Neural crest cell (in vitro differentiated cells): ENCODE data around the gene TRAF1. TPM values are rescaled to one million over a fixed set of nuclear protein-coding genes. Genes with fewer than 3 reads are reported as not detected.
A peak's percentile ranks its signal among the peaks of the same experiment; 100 is the strongest.

ENCODE experiments used
- DNase-seq: peaks from one replicate; pipeline ENCODE4 v3.0.0; 2021; ENCODE audit warnings: low read depth, mixed read lengths, low spot score
- H3K27ac Mint-ChIP-seq: one replicate; pipeline ENCODE4 v1.8.0; 2021; ENCODE audit warnings: mild to moderate bottlenecking, mixed read lengths; ENCODE audit not compliant: unreplicated experiment
- H3K27me3 Mint-ChIP-seq: 2 replicates; pipeline ENCODE4 v1.8.0; 2021; ENCODE audit warnings: low read depth, mild to moderate bottlenecking, mixed read lengths
- H3K36me3 Mint-ChIP-seq: 2 replicates; pipeline ENCODE4 v1.8.0; 2021; ENCODE audit warnings: low read depth, mild to moderate bottlenecking, mixed read lengths
- H3K4me1 Mint-ChIP-seq: 2 replicates; pipeline ENCODE4 v1.8.0; 2021; ENCODE audit warnings: mixed read lengths
- H3K4me3 Mint-ChIP-seq: one replicate; pipeline ENCODE4 v1.8.0; 2021; ENCODE audit warnings: mild to moderate bottlenecking, mixed read lengths
- H3K9me3 Mint-ChIP-seq: 2 replicates; pipeline ENCODE4 v1.8.0; 2021; ENCODE audit warnings: mixed read lengths
- CTCF ChIP-seq: fragments of 200-600 bp; sonication (generic); conservative IDR thresholded peaks from 2 replicates; pipeline ENCODE4 v1.5.0; 2021; ENCODE audit warnings: antibody characterized with exemption, mild to moderate bottlenecking
- total RNA-seq: library from RNA; stranded (reverse); gene quantifications from 2 replicates; pipeline ENCODE4 v1.2.1, GENCODE V29; 2021

TRAF1 gene
- total RNA-seq, 1 donor from 2014 or later = 3.8 TPM

- Mint-ChIP-seq H3K36me3 (peaks cover 1% of the 10 kb centered on the region), H3K4me1 (peaks cover 46% of the 10 kb centered on the region), H3K27ac (peak overlapping the region; percentile 76), H3K9me3 (no peaks in the 10 kb centered on the region), H3K27me3 (no peaks in the 10 kb centered on the region), H3K4me3 (no peak overlapping the region)
- DNase-seq = no peak
- no peak for TF ChIP-seq CTCF
Measured at GRCh38 chr9:120921661-120922181, 4.9 kb downstream of the TRAF1 start.

GRCh38 chr9:120920806-120921178, 5.8 kb downstream of the TRAF1 start:
- TF ChIP-seq CTCF = no peak
- H3K4me1 Mint-ChIP-seq = peaks cover 51% of the 10 kb centered on the region
- no peak overlapping the region for H3K4me3 Mint-ChIP-seq
- no peak for DNase-seq
- H3K36me3 Mint-ChIP-seq = peaks cover 2% of the 10 kb centered on the region
- no peak overlapping the region for H3K27ac Mint-ChIP-seq
- no peaks in the 10 kb centered on the region for H3K9me3 Mint-ChIP-seq
- no peaks in the 10 kb centered on the region for H3K27me3 Mint-ChIP-seq

- Mint-ChIP-seq H3K4me3 (peak overlapping the region; percentile 58), H3K27ac (peak overlapping the region; percentile 82), H3K4me1 (peaks cover 51% of the 10 kb centered on the region), H3K36me3 (peaks cover 2% of the 10 kb centered on the region), H3K27me3 (no peaks in the 10 kb centered on the region), H3K9me3 (no peaks in the 10 kb centered on the region)
- no peak for DNase-seq
- no peak for TF ChIP-seq CTCF
Measured at GRCh38 chr9:120919843-120920805, 6.5 kb downstream of the TRAF1 start.

DNA sequence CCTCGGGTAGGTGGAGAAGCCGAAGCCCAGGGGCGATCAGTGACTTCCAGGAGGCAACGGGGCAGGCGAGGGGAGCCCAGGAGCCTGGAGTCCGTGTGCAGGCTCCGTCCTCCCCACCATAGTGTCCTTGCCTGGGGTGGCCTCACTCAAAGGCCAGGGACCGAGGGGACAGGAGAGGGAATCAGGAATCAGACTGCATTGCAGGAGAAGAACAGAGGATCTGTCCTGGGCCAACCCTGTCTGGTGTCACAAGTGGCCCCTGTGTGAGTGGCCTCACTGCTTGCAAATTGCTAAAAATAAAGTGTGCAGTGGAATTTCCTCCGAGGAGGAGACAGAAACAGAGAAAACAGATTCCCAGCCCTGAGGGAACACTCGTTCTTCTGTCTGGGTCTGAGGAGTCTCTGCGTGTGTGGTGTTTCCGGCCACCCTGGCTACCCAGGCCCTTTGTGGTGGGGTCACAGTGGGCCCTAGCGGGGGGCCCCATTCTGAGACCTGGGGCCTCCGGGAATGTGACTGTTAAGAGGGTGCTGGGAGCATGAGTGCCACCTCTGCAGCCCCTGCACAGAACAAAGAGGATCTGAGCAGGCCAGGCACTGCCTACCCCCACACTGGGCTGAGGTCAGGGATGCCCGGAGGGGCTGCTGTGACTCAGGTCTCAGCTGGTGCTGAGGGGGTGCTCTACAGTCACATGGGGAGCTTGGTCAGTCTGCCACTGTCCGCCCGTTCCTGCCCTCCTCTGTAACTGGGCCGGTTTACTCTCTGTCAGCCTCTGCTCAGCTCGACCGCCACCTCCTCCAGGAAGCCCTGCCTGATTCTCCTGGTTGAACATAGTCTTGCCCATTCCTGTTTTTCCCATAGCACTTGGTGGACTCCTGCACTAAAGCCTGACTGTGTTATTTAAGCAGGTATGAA, 7.4 kb downstream of the TRAF1 start:
- Mint-ChIP-seq H3K36me3 (peaks cover 2% of the 10 kb centered on the region), H3K27ac (peak overlapping the region; percentile 94), H3K9me3 (no peaks in the 10 kb centered on the region), H3K27me3 (no peaks in the 10 kb centered on the region), H3K4me1 (peaks cover 51% of the 10 kb centered on the region), H3K4me3 (peak overlapping the region; percentile 70)
- peak; percentile 54 for DNase-seq
- TF ChIP-seq CTCF = no peak
